NCI-H187 treated with DMSO at 0.1 percent for 48 hours (cell line): Measurements from ENCODE around the gene OPTC.
"Not testable (repeated sequence)": the region's sequence is repeated elsewhere in the genome, so short reads cannot be mapped to it uniquely, and the experiment has no call there.

Source experiments
- DNase-seq: peaks from one replicate; lab custom pipeline; 2025; lab: John Stamatoyannopoulos, UW

OPTC gene

GRCh38 chr1:203493901-203494300 is at the start of gene OPTC:
TSS of gene OPTC (plus strand) at chr1:203494153. CDS start at chr1:203496006, 1,853 bp downstream.
- DNase-seq, result no peak

- no peak for DNase-seq
Measured at GRCh38 chr1:203444171-203444576, 49.8 kb upstream of the OPTC start.

- no peak for DNase-seq
Measured at GRCh38 chr1:203447151-203447550, 46.8 kb upstream of the OPTC start.

GRCh38 chr1:203447598-203447997 is 46.4 kb upstream of the OPTC start:
- not testable (repeated sequence) for DNase-seq

- no peak for DNase-seq
Measured at GRCh38 chr1:203448521-203449061, 45.4 kb upstream of the OPTC start.

GRCh38 chr1:203450001-203450400 is 44.0 kb upstream of the OPTC start:
- no peak for DNase-seq

- no peak for DNase-seq
Measured at GRCh38 chr1:203450479-203451149, 43.3 kb upstream of the OPTC start.

GRCh38 chr1:203451836-203452784 is 41.8 kb upstream of the OPTC start:
- DNase-seq, result no peak

- DNase-seq, result no peak
Measured at GRCh38 chr1:203453016-203453415, 40.9 kb upstream of the OPTC start.

GRCh38 chr1:203453616-203454015 is 40.3 kb upstream of the OPTC start:
- no peak for DNase-seq

- DNase-seq, result no peak
Measured at GRCh38 chr1:203454986-203455471, 38.9 kb upstream of the OPTC start.

GRCh38 chr1:203455706-203456105 is 38.2 kb upstream of the OPTC start:
- DNase-seq, result no peak

- no peak for DNase-seq
Measured at GRCh38 chr1:203456577-203456976, 37.4 kb upstream of the OPTC start.

- DNase-seq, result no peak
Measured at GRCh38 chr1:203458078-203458477, 35.9 kb upstream of the OPTC start.

GRCh38 chr1:203459671-203460201 is 34.2 kb upstream of the OPTC start:
- DNase-seq, result no peak

- DNase-seq, result no peak
Measured at GRCh38 chr1:203461717-203462116, 32.2 kb upstream of the OPTC start.

GRCh38 chr1:203462143-203462542 is 31.8 kb upstream of the OPTC start:
- no peak for DNase-seq

- DNase-seq, result no peak
Measured at GRCh38 chr1:203462878-203463277, 31.1 kb upstream of the OPTC start.

GRCh38 chr1:203463469-203464062 is 30.4 kb upstream of the OPTC start:
- DNase-seq, result no peak

- no peak for DNase-seq
Measured at GRCh38 chr1:203464226-203464625, 29.7 kb upstream of the OPTC start.

- no peak for DNase-seq
Measured at GRCh38 chr1:203464743-203465142, 29.2 kb upstream of the OPTC start.
